ENCODE measurements around the gene TMEM175. TPM values are rescaled to one million over a fixed set of nuclear protein-coding genes. Genes with fewer than 3 reads are reported as not detected.
A peak's percentile ranks its signal among the peaks of the same experiment; 100 is the strongest.

Gene TMEM175
- total and polyA plus RNA-seq, 12 donors: 15.6 to 49.6 (median 19.0) TPM

GRCh38 chr4:899556-899906, 32.7 kb upstream of the TMEM175 start:
- intact Hi-C loops (cut with DNase I): loop anchor here in 1 of 10 donors (10.0 kb wide), 1 partner anchor 155 kb away; no protein-coding TSS in a partner anchor
- no peak for ATAC-seq

DNA sequence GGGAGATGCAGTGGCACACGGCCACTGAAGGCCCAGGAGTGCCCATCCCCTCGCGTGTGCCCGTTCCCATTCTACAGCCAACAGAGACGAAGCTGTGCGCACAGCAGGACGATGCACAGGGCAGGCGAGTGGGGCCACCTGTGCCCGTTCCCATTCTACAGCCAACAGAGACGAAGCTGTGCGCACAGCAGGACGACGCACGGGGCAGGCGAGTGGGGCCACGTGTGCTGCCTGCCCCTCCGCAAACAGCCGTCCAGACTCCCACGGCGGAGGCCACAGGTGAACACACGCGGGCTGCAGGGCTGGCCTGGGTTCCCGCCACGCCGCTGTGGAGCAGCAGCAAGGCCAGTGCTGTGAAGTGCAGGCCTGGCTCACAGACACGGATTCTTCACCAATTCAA, 32.2 kb upstream of the TMEM175 start:
- no peaks in the 10 kb centered on the region for H3K9me3 ChIP-seq
- peaks cover 0 to 7% (median 0%) of the 10 kb centered on the region in 9 donors for H3K4me1 ChIP-seq
- DNase-seq: peak in 1 of 2 donors; percentile 3
- no peak for ATAC-seq
- H3K36me3 ChIP-seq: peaks cover 0 to 85% (median 18%) of the 10 kb centered on the region in 9 donors
- 94% methylated on average over 26 of the region's 26 CpGs for WGBS, 2 donors
- no peak overlapping the region for H3K27ac ChIP-seq
- no peaks in the 10 kb centered on the region for H3K27me3 ChIP-seq
- intact Hi-C loops (cut with DNase I): no loop called here
- no peak overlapping the region for H3K4me3 ChIP-seq
- TF ChIP-seq, protein P1, sequence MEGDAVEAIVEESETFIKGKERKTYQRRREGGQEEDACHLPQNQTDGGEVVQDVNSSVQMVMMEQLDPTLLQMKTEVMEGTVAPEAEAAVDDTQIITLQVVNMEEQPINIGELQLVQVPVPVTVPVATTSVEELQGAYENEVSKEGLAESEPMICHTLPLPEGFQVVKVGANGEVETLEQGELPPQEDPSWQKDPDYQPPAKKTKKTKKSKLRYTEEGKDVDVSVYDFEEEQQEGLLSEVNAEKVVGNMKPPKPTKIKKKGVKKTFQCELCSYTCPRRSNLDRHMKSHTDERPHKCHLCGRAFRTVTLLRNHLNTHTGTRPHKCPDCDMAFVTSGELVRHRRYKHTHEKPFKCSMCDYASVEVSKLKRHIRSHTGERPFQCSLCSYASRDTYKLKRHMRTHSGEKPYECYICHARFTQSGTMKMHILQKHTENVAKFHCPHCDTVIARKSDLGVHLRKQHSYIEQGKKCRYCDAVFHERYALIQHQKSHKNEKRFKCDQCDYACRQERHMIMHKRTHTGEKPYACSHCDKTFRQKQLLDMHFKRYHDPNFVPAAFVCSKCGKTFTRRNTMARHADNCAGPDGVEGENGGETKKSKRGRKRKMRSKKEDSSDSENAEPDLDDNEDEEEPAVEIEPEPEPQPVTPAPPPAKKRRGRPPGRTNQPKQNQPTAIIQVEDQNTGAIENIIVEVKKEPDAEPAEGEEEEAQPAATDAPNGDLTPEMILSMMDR (IDR thresholded peaks at IDR 0.05): no peak

More at GRCh38 chr4:899556-899906, 32.7 kb upstream of the TMEM175 start:
- H3K27ac ChIP-seq: no peak overlapping the region
- peaks cover 0 to 85% (median 18%) of the 10 kb centered on the region in 9 donors for H3K36me3 ChIP-seq
- 87 to 88% methylated on average over 12 of the region's 12 CpGs for WGBS, 2 donors
- DNase-seq: peak in 1 of 2 donors; percentile 9
- no peak overlapping the region for H3K4me3 ChIP-seq
- TF ChIP-seq, protein P1 (IDR thresholded peaks at IDR 0.05): no peak
- no peaks in the 10 kb centered on the region for H3K27me3 ChIP-seq
- no peaks in the 10 kb centered on the region for H3K9me3 ChIP-seq
- peaks cover 0 to 7% (median 0%) of the 10 kb centered on the region in 9 donors for H3K4me1 ChIP-seq

GRCh38 chr4:900721-901120, 31.5 kb upstream of the TMEM175 start:
- DNase-seq (peak in 1 of 2 donors; percentile 5), ATAC-seq (no peak)
- Histone ChIP-seq H3K9me3 (no peaks in the 10 kb centered on the region), H3K27me3 (no peaks in the 10 kb centered on the region), H3K27ac (no peak overlapping the region), H3K36me3 (peaks cover 0 to 78% (median 18%) of the 10 kb centered on the region in 9 donors), H3K4me1 (peaks cover 0 to 7% (median 0%) of the 10 kb centered on the region in 9 donors), H3K4me3 (no peak overlapping the region)
- WGBS, 2 donors: 96 to 98% methylated on average over 6 of the region's 6 CpGs
- TF ChIP-seq, protein P1 (IDR thresholded peaks at IDR 0.05): no peak
- intact Hi-C loops (cut with DNase I): no loop called here

- peaks cover 0 to 7% (median 0%) of the 10 kb centered on the region in 9 donors for H3K4me1 ChIP-seq
- peaks cover 0 to 72% (median 17%) of the 10 kb centered on the region in 9 donors for H3K36me3 ChIP-seq
- TF ChIP-seq, protein P1 (IDR thresholded peaks at IDR 0.05): no peak
- ATAC-seq (peak in 3 of 8 donors; percentile 6 to 20 (median 8)), DNase-seq (peak in 1 of 2 donors; percentile 23)
- no peaks in the 10 kb centered on the region for H3K27me3 ChIP-seq
- intact Hi-C loops (cut with DNase I): no loop called here
- no peak overlapping the region for H3K4me3 ChIP-seq
- WGBS, 2 donors: 64 to 73% methylated on average over 28 of the region's 28 CpGs
- no peak overlapping the region for H3K27ac ChIP-seq
- no peaks in the 10 kb centered on the region for H3K9me3 ChIP-seq
Observed at GRCh38 chr4:901192-901910, 30.9 kb upstream of the TMEM175 start.
